Glutamatergic neuron (in vitro differentiated cells): ENCODE measurements around the gene MRTFA. TPM values are rescaled to one million over a fixed set of nuclear protein-coding genes. Genes with fewer than 3 reads are reported as not detected.
"Not testable (repeated sequence)": the region's sequence is repeated elsewhere in the genome, so short reads cannot be mapped to it uniquely, and the experiment has no call there.

Experiments
- DNase-seq: peaks from one replicate; pipeline ENCODE4 v3.0.0; 2022
- H3K27ac Mint-ChIP-seq: one replicate; pipeline ENCODE4 v1.8.0; 2020; ENCODE audit warnings: mild to moderate bottlenecking, mixed read lengths, inconsistent platforms; ENCODE audit not compliant: unreplicated experiment
- H3K27me3 Mint-ChIP-seq: one replicate; pipeline ENCODE4 v1.8.0; 2020; ENCODE audit warnings: mild to moderate bottlenecking, moderate library complexity, mixed read lengths, inconsistent platforms; ENCODE audit not compliant: unreplicated experiment
- H3K36me3 Mint-ChIP-seq: one replicate; pipeline ENCODE4 v1.8.0; 2020; ENCODE audit warnings: mild to moderate bottlenecking, mixed read lengths, inconsistent platforms; ENCODE audit not compliant: unreplicated experiment
- H3K4me1 Mint-ChIP-seq: one replicate; pipeline ENCODE4 v1.8.0; 2020; ENCODE audit warnings: mild to moderate bottlenecking, low read depth, mixed read lengths, inconsistent platforms; ENCODE audit not compliant: unreplicated experiment
- H3K4me3 Mint-ChIP-seq: one replicate; pipeline ENCODE4 v1.8.0; 2020; ENCODE audit warnings: mild to moderate bottlenecking, mixed read lengths, inconsistent platforms; ENCODE audit not compliant: unreplicated experiment
- H3K9me3 Mint-ChIP-seq: one replicate; pipeline ENCODE4 v1.8.0; 2020; ENCODE audit warnings: mild to moderate bottlenecking, moderate library complexity, mixed read lengths, inconsistent platforms; ENCODE audit not compliant: unreplicated experiment
- total RNA-seq: library from RNA; stranded (reverse); fragmentation: NEBNext Ultra II Directional; extraction: Animal tissue kit (Norgen Biotek cat#: 25700); gene quantifications from one replicate; pipeline ENCODE4 v1.2.1, GENCODE V29; 2021; ENCODE audit not compliant: unreplicated experiment
- TF ChIP-seq, protein P1 (sequence below): fragments of 200-600 bp; sonication (generic); IDR thresholded peaks from one replicate; pipeline ENCODE4 v1.5.0; 2021; ENCODE audit not compliant: partially characterized antibody, unreplicated experiment

Gene MRTFA
- total RNA-seq, 1 donor from 2014 or later, result 91.7 TPM

DNA sequence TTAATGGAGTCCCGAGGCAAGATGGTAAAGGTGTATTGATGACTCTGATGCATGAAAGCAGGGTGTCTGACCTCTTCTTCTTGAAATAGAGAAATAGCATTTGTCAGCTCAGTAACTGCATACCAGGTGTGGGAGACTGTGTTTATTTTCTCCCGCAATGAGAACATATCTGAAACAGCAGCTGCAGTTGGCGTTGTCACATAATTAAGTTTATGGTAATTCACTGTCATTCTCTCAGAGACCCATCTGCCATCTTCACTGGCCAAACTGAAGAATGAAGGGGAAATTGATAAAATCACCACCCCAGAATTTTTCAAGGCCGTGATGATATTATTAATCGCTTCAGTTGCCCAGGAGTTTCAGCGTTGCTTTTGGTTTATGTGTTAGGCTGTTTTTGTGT, 22.6 kb upstream of the MRTFA start:
- TF ChIP-seq, protein P1, sequence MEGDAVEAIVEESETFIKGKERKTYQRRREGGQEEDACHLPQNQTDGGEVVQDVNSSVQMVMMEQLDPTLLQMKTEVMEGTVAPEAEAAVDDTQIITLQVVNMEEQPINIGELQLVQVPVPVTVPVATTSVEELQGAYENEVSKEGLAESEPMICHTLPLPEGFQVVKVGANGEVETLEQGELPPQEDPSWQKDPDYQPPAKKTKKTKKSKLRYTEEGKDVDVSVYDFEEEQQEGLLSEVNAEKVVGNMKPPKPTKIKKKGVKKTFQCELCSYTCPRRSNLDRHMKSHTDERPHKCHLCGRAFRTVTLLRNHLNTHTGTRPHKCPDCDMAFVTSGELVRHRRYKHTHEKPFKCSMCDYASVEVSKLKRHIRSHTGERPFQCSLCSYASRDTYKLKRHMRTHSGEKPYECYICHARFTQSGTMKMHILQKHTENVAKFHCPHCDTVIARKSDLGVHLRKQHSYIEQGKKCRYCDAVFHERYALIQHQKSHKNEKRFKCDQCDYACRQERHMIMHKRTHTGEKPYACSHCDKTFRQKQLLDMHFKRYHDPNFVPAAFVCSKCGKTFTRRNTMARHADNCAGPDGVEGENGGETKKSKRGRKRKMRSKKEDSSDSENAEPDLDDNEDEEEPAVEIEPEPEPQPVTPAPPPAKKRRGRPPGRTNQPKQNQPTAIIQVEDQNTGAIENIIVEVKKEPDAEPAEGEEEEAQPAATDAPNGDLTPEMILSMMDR, result no peak
- H3K4me3 Mint-ChIP-seq, result peak overlapping the region; percentile 65

DNA sequence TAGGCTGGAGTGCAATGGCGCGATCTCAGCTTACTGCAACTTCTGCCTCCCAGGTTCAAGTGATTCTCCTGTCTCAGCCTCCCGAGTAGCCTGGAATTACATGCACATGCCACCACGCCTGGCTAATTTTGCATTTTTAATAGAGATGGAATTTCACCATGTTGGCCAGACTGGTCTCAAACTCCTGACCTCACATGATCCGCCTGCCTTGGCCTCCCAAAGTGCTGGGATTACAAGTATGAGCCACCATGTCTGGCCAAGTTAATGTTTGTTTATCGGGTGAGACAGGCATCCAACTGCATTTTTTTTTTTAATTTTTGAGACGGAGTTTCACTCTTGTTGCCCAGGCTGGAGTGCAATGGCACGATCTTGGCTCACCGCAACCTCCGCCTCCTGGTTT, 20.1 kb upstream of the MRTFA start:
- not testable (repeated sequence) for H3K36me3 Mint-ChIP-seq, H3K9me3 Mint-ChIP-seq, H3K4me3 Mint-ChIP-seq, H3K27ac Mint-ChIP-seq, DNase-seq, H3K27me3 Mint-ChIP-seq
- peaks cover 20% of the 10 kb centered on the region for H3K4me1 Mint-ChIP-seq

More for the DNA sequence above, 22.6 kb upstream of the MRTFA start:
- DNase-seq, result no peak
- Mint-ChIP-seq H3K27me3 (peaks cover 2% of the 10 kb centered on the region), H3K36me3 (peaks cover 3% of the 10 kb centered on the region), H3K4me1 (peaks cover 14% of the 10 kb centered on the region), H3K9me3 (no peaks in the 10 kb centered on the region), H3K27ac (peak overlapping the region; percentile 94)

DNA sequence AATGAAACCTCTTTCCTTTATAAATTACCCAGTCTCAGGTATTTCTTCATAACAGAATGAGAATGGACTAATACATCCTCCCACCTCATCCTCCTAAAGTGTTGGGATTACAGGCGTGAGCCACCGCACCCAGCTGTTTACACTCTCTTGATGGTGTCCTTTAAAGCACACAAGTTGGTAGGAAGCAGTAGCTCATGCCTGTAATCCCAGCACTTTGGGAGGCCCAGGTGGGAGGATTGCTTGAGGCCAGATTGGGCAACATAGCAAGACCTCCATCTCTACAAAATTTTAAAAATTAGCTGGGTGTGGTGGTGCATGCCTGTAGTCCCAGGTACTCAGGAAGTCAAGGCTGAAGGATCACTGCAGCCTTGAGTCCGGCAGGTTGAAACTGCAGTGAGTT, 19.4 kb upstream of the MRTFA start:
- not testable (repeated sequence) for DNase-seq, H3K27ac Mint-ChIP-seq, H3K4me3 Mint-ChIP-seq, H3K27me3 Mint-ChIP-seq, H3K36me3 Mint-ChIP-seq, H3K9me3 Mint-ChIP-seq
- H3K4me1 Mint-ChIP-seq, result peaks cover 21% of the 10 kb centered on the region

DNA sequence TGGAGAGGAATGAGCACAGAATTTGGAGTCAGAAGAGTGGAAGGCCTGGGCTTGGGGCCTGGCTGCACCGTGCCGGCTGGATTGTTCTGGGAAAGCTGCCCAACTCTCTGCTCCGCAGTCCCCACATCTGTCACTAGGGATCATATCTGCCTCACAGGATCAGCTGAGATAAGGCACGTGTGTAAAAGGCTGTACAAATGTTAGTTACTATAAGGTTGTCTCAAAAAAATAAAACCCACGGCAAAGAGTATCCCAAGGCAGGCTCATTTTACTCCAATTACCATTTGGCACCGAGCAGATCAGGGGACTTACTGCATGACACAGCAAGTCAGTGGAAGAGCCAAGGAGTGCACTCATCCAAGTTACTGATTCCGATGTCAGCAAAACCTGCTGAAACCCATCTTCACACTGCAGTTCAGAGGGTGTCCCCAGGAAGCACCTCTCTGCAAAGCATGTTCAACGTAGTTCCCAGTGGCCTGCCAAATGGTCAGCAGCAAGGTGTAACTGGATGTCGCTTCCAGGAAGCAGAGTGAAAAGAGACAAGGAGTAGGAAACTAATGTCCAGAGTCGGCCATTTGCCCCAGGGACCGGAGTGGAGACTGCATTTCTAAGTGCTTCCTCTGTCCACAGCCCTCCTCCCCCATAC, 18.1 kb upstream of the MRTFA start:
- Mint-ChIP-seq H3K27ac (peak overlapping the region; percentile 9), H3K4me1 (peaks cover 20% of the 10 kb centered on the region), H3K27me3 (peaks cover 7% of the 10 kb centered on the region), H3K36me3 (peaks cover 3% of the 10 kb centered on the region), H3K4me3 (no peak overlapping the region), H3K9me3 (peaks cover 6% of the 10 kb centered on the region)
- TF ChIP-seq, protein P1, result no peak
- DNase-seq, result peak; percentile 52

DNA sequence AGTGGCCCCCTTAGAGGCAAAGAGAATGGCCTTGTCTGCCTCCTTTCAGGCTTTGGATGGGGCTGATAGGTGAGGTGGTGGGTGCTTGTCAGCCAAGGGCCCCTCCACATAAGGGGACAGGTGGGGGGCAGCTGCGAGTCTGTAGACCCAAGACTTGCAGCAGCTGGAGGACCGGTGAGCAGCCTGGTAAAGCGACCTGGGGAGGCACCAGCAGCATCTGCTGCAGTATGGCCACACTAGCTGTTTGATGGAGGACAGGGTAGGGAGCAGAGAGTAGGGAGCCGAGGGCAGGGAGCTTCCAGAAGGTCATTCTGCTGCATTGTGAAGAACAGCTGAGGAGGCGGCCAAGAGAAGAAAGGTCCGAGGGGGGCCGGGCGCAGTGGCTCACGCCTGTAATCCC, 16.8 kb upstream of the MRTFA start:
- Mint-ChIP-seq H3K36me3 (no peaks in the 10 kb centered on the region), H3K4me3 (peak overlapping the region; percentile 30), H3K27ac (peak overlapping the region; percentile 52), H3K9me3 (peaks cover 6% of the 10 kb centered on the region), H3K27me3 (peaks cover 5% of the 10 kb centered on the region), H3K4me1 (peaks cover 14% of the 10 kb centered on the region)
- TF ChIP-seq, protein P1, result no peak
- DNase-seq, result no peak
